ENCODE data around the gene PARVG. TPM values are rescaled to one million over a fixed set of nuclear protein-coding genes. Genes with fewer than 3 reads are reported as not detected.

PARVG gene
- total and polyA plus RNA-seq, 10 of the 15 experiments (the other 5 are each of a cell fraction or from before 2014, with no cell fraction given), result 6.3 to 123 (median 71.9) TPM

DNA sequence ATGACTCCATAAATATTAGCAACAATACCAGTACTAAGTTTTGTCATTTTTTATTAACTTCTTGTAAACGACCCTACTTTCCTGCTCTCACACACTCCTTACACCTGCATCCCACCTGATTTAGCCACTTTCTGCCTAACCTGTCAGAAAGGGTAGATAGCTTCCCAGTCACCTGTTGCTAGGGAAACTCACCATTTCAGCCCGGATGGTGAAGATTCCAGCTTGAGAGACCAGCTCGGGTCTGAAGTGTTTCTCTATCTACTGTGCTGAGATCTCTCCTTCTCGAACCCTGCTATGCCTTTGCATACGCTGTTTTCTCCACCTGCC lies at the start of gene PARVG (continued):
- TF ChIP-seq, protein P1, sequence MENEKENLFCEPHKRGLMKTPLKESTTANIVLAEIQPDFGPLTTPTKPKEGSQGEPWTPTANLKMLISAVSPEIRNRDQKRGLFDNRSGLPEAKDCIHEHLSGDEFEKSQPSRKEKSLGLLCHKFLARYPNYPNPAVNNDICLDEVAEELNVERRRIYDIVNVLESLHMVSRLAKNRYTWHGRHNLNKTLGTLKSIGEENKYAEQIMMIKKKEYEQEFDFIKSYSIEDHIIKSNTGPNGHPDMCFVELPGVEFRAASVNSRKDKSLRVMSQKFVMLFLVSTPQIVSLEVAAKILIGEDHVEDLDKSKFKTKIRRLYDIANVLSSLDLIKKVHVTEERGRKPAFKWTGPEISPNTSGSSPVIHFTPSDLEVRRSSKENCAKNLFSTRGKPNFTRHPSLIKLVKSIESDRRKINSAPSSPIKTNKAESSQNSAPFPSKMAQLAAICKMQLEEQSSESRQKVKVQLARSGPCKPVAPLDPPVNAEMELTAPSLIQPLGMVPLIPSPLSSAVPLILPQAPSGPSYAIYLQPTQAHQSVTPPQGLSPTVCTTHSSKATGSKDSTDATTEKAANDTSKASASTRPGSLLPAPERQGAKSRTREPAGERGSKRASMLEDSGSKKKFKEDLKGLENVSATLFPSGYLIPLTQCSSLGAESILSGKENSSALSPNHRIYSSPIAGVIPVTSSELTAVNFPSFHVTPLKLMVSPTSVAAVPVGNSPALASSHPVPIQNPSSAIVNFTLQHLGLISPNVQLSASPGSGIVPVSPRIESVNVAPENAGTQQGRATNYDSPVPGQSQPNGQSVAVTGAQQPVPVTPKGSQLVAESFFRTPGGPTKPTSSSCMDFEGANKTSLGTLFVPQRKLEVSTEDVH (IDR thresholded peaks at IDR 0.05; ENCODE audit: low read depth, partially characterized antibody), result peak; percentile 40
- TF ChIP-seq TAF1 (IDR thresholded peaks at IDR 0.05; ENCODE audit: borderline replicate concordance, low read depth, low read length) (peak; percentile 33; the same call in 1 of the 2 replicates), JUND (IDR thresholded peaks at IDR 0.05; ENCODE audit: low read depth, low read length) (no peak), SP1 (IDR thresholded peaks at IDR 0.05; ENCODE audit: low read depth, low read length) (no peak), IKZF2 (IDR thresholded peaks at IDR 0.05) (no peak), EZH2 (IDR thresholded peaks at IDR 0.05; ENCODE audit: borderline replicate concordance, control insufficient read depth, low read depth, low read length) (no peak), STAT1 (conservative IDR thresholded peaks at IDR 0.05) (no peak), WRNIP1 (IDR thresholded peaks at IDR 0.05; ENCODE audit: borderline replicate concordance, low read depth, low read length) (no peak), SPI1 (IDR thresholded peaks at IDR 0.05; ENCODE audit: borderline replicate concordance, insufficient read depth, low read depth, low read length) (no peak)
- TF ChIP-seq, protein P2, sequence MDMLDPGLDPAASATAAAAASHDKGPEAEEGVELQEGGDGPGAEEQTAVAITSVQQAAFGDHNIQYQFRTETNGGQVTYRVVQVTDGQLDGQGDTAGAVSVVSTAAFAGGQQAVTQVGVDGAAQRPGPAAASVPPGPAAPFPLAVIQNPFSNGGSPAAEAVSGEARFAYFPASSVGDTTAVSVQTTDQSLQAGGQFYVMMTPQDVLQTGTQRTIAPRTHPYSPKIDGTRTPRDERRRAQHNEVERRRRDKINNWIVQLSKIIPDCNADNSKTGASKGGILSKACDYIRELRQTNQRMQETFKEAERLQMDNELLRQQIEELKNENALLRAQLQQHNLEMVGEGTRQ (IDR thresholded peaks at IDR 0.05; ENCODE audit: borderline replicate concordance, low read depth, low read length), result no peak; the same call in 1 of the 2 replicates
- TF ChIP-seq, protein P3, sequence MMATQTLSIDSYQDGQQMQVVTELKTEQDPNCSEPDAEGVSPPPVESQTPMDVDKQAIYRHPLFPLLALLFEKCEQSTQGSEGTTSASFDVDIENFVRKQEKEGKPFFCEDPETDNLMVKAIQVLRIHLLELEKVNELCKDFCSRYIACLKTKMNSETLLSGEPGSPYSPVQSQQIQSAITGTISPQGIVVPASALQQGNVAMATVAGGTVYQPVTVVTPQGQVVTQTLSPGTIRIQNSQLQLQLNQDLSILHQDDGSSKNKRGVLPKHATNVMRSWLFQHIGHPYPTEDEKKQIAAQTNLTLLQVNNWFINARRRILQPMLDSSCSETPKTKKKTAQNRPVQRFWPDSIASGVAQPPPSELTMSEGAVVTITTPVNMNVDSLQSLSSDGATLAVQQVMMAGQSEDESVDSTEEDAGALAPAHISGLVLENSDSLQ (IDR thresholded peaks at IDR 0.05), result peak; percentile 38

Data from GM12878 (cell line).